Natural killer cell (primary cell): ENCODE data around the gene BCAS3. TPM values are rescaled to one million over a fixed set of nuclear protein-coding genes. Genes with fewer than 3 reads are reported as not detected.

ENCODE experiments used
- ATAC-seq, 3 donors: fragments of 150-1000 bp in 2 of 3; fragments of 200-7000 bp in 1 of 3; cut with Tn5 transposase; 1 replicate in 1 of 3; 2 replicates in 2 of 3; pipeline ENCODE4 v1.10.0; 2021; ENCODE audit warnings: mild to moderate bottlenecking in 2 of 3, moderate library complexity in 2 of 3
- DNase-seq, 2 donors: peaks; one replicate each; pipeline versions ENCODE4 v3.0.0 to v3.0.0-alpha.2; 2013 to 2021; ENCODE audit warnings: mixed read lengths in 1 of 2
- H3K27ac ChIP-seq: one replicate; pipeline ENCODE4 v1.5.1; 2013; ENCODE audit warnings: mild to moderate bottlenecking, low read length
- H3K27me3 ChIP-seq: one replicate; pipeline ENCODE4 v1.6.1; 2013; ENCODE audit warnings: low read length; ENCODE audit not compliant: control insufficient read depth, insufficient read depth
- H3K36me3 ChIP-seq: one replicate; pipeline ENCODE4 v1.6.1; 2013; ENCODE audit warnings: low read length; ENCODE audit not compliant: control insufficient read depth, insufficient read depth
- H3K4me1 ChIP-seq: one replicate; pipeline ENCODE4 v1.6.1; 2013; ENCODE audit warnings: low read length; ENCODE audit not compliant: control insufficient read depth, insufficient read depth
- H3K4me3 ChIP-seq: one replicate; pipeline ENCODE4 v1.5.1; 2013; ENCODE audit warnings: low read length
- H3K9me3 ChIP-seq: one replicate; pipeline ENCODE4 v1.6.1; 2013; ENCODE audit warnings: low read length; ENCODE audit not compliant: control insufficient read depth, insufficient read depth
- H3K27ac Mint-ChIP-seq, 2 donors: one replicate each; pipeline ENCODE4 v1.8.0; 2022; ENCODE audit warnings: mild to moderate bottlenecking in 2 of 2, mixed read lengths in 2 of 2, moderate library complexity in 1 of 2
- H3K27me3 Mint-ChIP-seq, 2 donors: one replicate each; pipeline ENCODE4 v1.8.0; 2022; ENCODE audit warnings: low read depth in 2 of 2, mixed read lengths in 2 of 2
- H3K36me3 Mint-ChIP-seq: one replicate; pipeline ENCODE4 v1.8.0; 2022; ENCODE audit warnings: mixed read lengths
- H3K4me1 Mint-ChIP-seq, 2 donors: one replicate each; pipeline ENCODE4 v1.8.0; 2022; ENCODE audit warnings: mixed read lengths in 2 of 2
- H3K4me3 Mint-ChIP-seq: one replicate; pipeline ENCODE4 v1.8.0; 2022; ENCODE audit warnings: mild to moderate bottlenecking, moderate library complexity, mixed read lengths
- H3K9me3 Mint-ChIP-seq, 2 donors: one replicate each; pipeline ENCODE4 v1.8.0; 2022; ENCODE audit warnings: mixed read lengths in 2 of 2
- CTCF ChIP-seq: fragments of 200-600 bp; IDR thresholded peaks from one replicate; pipeline ENCODE4 v1.8.0; 2022; ENCODE audit warnings: antibody characterized with exemption
- WGBS: methylation state at CpG from one replicate; pipeline ENCODE4 v1.1.7; 2013; ENCODE audit warnings: missing lambda C conversion rate; ENCODE audit not compliant: insufficient coverage; 5-methylcytosine and 5-hydroxymethylcytosine counted together
- intact Hi-C: fragments of 100-400 bp; cut with micrococcal nuclease; formaldehyde crosslinking; loops from one replicate; pipeline ENCODE4 v1.14.2; 2022
- total RNA-seq, 4 donors: library from RNA; stranded (reverse); fragments of 120-200 nt in 1 of 4; gene quantifications; one replicate each; pipeline versions ENCODE4 v1.2.3 to v1.2.4, GENCODE V29; 2013 to 2022

BCAS3 gene
- total RNA-seq, 3 donors from 2014 or later (not counting 1 experiment from before 2014, with no cell fraction given): 60.5 to 87.8 (median 72.0) TPM

DNA sequence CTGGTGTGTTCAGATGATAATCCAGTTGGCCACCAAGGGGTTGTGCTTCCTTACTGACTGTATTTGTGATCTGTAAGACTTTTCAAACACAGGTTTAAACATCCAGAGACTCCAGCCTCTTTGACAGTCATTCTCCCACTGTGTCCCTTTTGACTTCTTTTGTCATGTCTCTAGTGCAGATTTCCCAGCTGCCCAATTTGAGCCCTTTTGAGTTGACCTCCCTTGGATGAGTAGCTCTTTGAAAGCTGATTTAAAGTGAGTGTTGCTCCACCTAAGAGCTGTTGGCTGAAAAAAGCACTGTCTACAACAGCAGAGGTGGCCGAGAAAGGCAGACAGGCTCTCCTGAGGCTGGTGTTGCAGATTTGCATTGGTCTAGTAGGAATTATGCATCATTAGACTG, 533.6 kb downstream of the BCAS3 start:
- ATAC-seq: no peak

GRCh38 chr17:61212655-61213054, 535.0 kb downstream of the BCAS3 start:
- H3K36me3 Mint-ChIP-seq: no peaks in the 10 kb centered on the region
- no peak overlapping the region for H3K27ac Mint-ChIP-seq
- 75% methylated on average over 1 of the region's 1 CpG for WGBS
- intact Hi-C loops: no loop called here
- Histone ChIP-seq H3K4me1 (no peaks in the 10 kb centered on the region), H3K27me3 (no peaks in the 10 kb centered on the region), H3K27ac (no peak overlapping the region), H3K36me3 (no peaks in the 10 kb centered on the region), H3K9me3 (no peaks in the 10 kb centered on the region), H3K4me3 (no peak overlapping the region)
- TF ChIP-seq CTCF: no peak
- H3K27me3 Mint-ChIP-seq: no peaks in the 10 kb centered on the region
- H3K9me3 Mint-ChIP-seq: no peaks in the 10 kb centered on the region
- DNase-seq: no peak
- ATAC-seq: no peak
- no peak overlapping the region for H3K4me3 Mint-ChIP-seq
- H3K4me1 Mint-ChIP-seq: peaks cover 0 to 7% of the 10 kb centered on the region in 2 donors

More for the DNA sequence above, 533.6 kb downstream of the BCAS3 start:
- no peak for TF ChIP-seq CTCF
- H3K27me3 ChIP-seq: no peaks in the 10 kb centered on the region
- H3K4me1 ChIP-seq: no peaks in the 10 kb centered on the region
- Mint-ChIP-seq H3K9me3 (no peaks in the 10 kb centered on the region), H3K4me1 (peaks cover 0 to 7% of the 10 kb centered on the region in 2 donors), H3K27ac (no peak overlapping the region), H3K4me3 (no peak overlapping the region), H3K36me3 (no peaks in the 10 kb centered on the region), H3K27me3 (no peaks in the 10 kb centered on the region)
- no peaks in the 10 kb centered on the region for H3K36me3 ChIP-seq
- intact Hi-C loops: no loop called here
- H3K4me3 ChIP-seq: no peak overlapping the region
- no CpG with 5 or more reads among the region's 1 CpG for WGBS
- no peak overlapping the region for H3K27ac ChIP-seq
- no peaks in the 10 kb centered on the region for H3K9me3 ChIP-seq
- no peak for DNase-seq

- Mint-ChIP-seq H3K27ac (no peak overlapping the region), H3K4me1 (peaks cover 8 to 14% of the 10 kb centered on the region in 2 donors), H3K9me3 (no peaks in the 10 kb centered on the region), H3K27me3 (no peaks in the 10 kb centered on the region), H3K36me3 (no peaks in the 10 kb centered on the region), H3K4me3 (no peak overlapping the region)
- ATAC-seq: no peak
- no peaks in the 10 kb centered on the region for H3K36me3 ChIP-seq
- no peak overlapping the region for H3K27ac ChIP-seq
- no peak for TF ChIP-seq CTCF
- H3K4me3 ChIP-seq: no peak overlapping the region
- intact Hi-C loops: no loop called here
- H3K4me1 ChIP-seq: no peaks in the 10 kb centered on the region
- DNase-seq: no peak
- no peaks in the 10 kb centered on the region for H3K27me3 ChIP-seq
- H3K9me3 ChIP-seq: no peaks in the 10 kb centered on the region
Observed at GRCh38 chr17:61214753-61215152, 537.1 kb downstream of the BCAS3 start.

GRCh38 chr17:61216066-61216465, 538.4 kb downstream of the BCAS3 start:
- no peak overlapping the region for H3K27ac ChIP-seq
- Mint-ChIP-seq H3K4me3 (no peak overlapping the region), H3K9me3 (no peaks in the 10 kb centered on the region), H3K27me3 (no peaks in the 10 kb centered on the region), H3K27ac (no peak overlapping the region), H3K4me1 (peaks cover 16 to 24% of the 10 kb centered on the region in 2 donors), H3K36me3 (no peaks in the 10 kb centered on the region)
- ATAC-seq (no peak), DNase-seq (no peak)
- H3K27me3 ChIP-seq: no peaks in the 10 kb centered on the region
- 94% methylated on average over 2 of the region's 4 CpGs for WGBS
- intact Hi-C loops: no loop called here
- H3K4me1 ChIP-seq: peaks cover 6% of the 10 kb centered on the region
- H3K9me3 ChIP-seq: no peaks in the 10 kb centered on the region
- H3K36me3 ChIP-seq: no peaks in the 10 kb centered on the region
- H3K4me3 ChIP-seq: no peak overlapping the region
- no peak for TF ChIP-seq CTCF
